GM19351 (cell line): ENCODE results near the gene POLR1G.
A peak's percentile ranks its signal among the peaks of the same experiment; 100 is the strongest.
"Not testable (repeated sequence)": the region's sequence is repeated elsewhere in the genome, so short reads cannot be mapped to it uniquely, and the experiment has no call there.

Source experiments
- ATAC-seq: cut with Tn5 transposase; IDR thresholded peaks from one replicate; pipeline ENCODE4 v1.9.1; 2021; ENCODE audit warnings: mild to moderate bottlenecking, moderate library complexity; ENCODE audit not compliant: unreplicated experiment

POLR1G gene

GRCh38 chr19:45395821-45396617 is 10.4 kb upstream of the POLR1G start:
- ATAC-seq, result no peak

- ATAC-seq, result no peak
Observed at GRCh38 chr19:45400192-45400591, 6.3 kb upstream of the POLR1G start.

GRCh38 chr19:45401815-45402214 is 4.6 kb upstream of the POLR1G start:
- ATAC-seq, result no peak

- no peak for ATAC-seq
Observed at GRCh38 chr19:45402298-45403061, 4.0 kb upstream of the POLR1G start.

- no peak for ATAC-seq
Observed at GRCh38 chr19:45403272-45403671, 3.2 kb upstream of the POLR1G start.

- ATAC-seq, result no peak
Observed at GRCh38 chr19:45403781-45404556, 2.5 kb upstream of the POLR1G start.

- no peak for ATAC-seq
Observed at GRCh38 chr19:45404557-45405434, 1.6 kb upstream of the POLR1G start, which contains the start of gene PPP1R13L. TSS of gene PPP1R13L (minus strand) at chr19:45405069. CDS start at chr19:45398318, 6,751 bp downstream.

- peak; percentile 41 for ATAC-seq
Observed at GRCh38 chr19:45405435-45406225, 814 bp upstream of the POLR1G start.

GRCh38 chr19:45407091-45407375 is 589 bp downstream of the POLR1G start:
- ATAC-seq, result no peak

- ATAC-seq, result not testable (repeated sequence)
Observed at GRCh38 chr19:45407585-45407984, 1.1 kb downstream of the POLR1G start.

GRCh38 chr19:45408121-45408520 is 1.7 kb downstream of the POLR1G start:
- no peak for ATAC-seq

GRCh38 chr19:45408830-45409556 is 2.5 kb downstream of the POLR1G start:
- ATAC-seq, result no peak

- no peak for ATAC-seq
Observed at GRCh38 chr19:45409557-45409920, 3.1 kb downstream of the POLR1G start.

- not testable (repeated sequence) for ATAC-seq
Observed at GRCh38 chr19:45410330-45410729, 3.9 kb downstream of the POLR1G start.

GRCh38 chr19:45413497-45413896 is 7.1 kb downstream of the POLR1G start:
- no peak for ATAC-seq

GRCh38 chr19:45414468-45414867 is 8.0 kb downstream of the POLR1G start:
- no peak for ATAC-seq

- no peak for ATAC-seq
Observed at GRCh38 chr19:45417151-45417550, 10.7 kb downstream of the POLR1G start.

GRCh38 chr19:45418802-45419201 is 12.4 kb downstream of the POLR1G start:
- ATAC-seq, result no peak

- ATAC-seq, result peak; percentile 58
Observed at GRCh38 chr19:45419396-45419795, 13.0 kb downstream of the POLR1G start.
